Neuron (in vitro differentiated cells): ENCODE measurements around the gene CALML5.

Experiments used
- H2AFZ ChIP-seq: one replicate; pipeline ENCODE4 v1.6.1; 2013; ENCODE audit warnings: low read depth, mild to moderate bottlenecking, inconsistent platforms, low read length, moderate library complexity
- H3K27me3 ChIP-seq: one replicate; pipeline ENCODE4 v1.6.1; 2013; ENCODE audit warnings: low read length; ENCODE audit not compliant: insufficient read depth
- H3K36me3 ChIP-seq: one replicate; pipeline ENCODE4 v1.6.1; 2013; ENCODE audit warnings: low read length; ENCODE audit not compliant: insufficient read depth
- H3K4me1 ChIP-seq: one replicate; pipeline ENCODE4 v1.6.1; 2013; ENCODE audit warnings: low read length; ENCODE audit not compliant: insufficient read depth
- H3K4me3 ChIP-seq: 2 replicates; pipeline ENCODE4 v1.5.1; 2013; ENCODE audit warnings: mild to moderate bottlenecking, low read length, moderate library complexity
- H3K9me3 ChIP-seq: one replicate; pipeline ENCODE4 v1.6.1; 2013; ENCODE audit warnings: low read length

Gene CALML5

DNA sequence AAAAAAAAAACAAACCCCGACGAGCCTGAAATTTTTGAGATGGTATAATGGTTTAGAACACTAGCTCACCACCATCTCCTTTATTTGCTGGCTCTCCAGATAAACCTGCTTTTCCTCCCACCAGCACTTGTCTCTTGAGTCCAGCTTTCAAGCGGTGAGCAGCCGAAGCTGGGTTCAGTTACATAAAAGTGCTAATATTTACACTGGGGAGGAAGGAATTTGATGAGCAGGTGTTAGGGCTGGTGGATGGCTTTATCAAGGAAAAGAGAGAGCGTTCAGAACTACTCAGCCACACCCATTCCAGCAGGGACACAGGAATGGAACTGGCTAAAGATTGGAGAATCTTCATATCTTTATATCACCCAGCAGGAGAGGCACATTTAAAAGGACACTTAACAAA is 18.8 kb upstream of the CALML5 start:
- H3K4me1 ChIP-seq, result peaks cover 5% of the 10 kb centered on the region
- no peaks in the 10 kb centered on the region for H3K36me3 ChIP-seq
- H3K4me3 ChIP-seq, result no peak overlapping the region
- no peaks in the 10 kb centered on the region for H3K27me3 ChIP-seq
- peaks cover 3% of the 10 kb centered on the region for H3K9me3 ChIP-seq
- no peak overlapping the region for H2AFZ ChIP-seq

DNA sequence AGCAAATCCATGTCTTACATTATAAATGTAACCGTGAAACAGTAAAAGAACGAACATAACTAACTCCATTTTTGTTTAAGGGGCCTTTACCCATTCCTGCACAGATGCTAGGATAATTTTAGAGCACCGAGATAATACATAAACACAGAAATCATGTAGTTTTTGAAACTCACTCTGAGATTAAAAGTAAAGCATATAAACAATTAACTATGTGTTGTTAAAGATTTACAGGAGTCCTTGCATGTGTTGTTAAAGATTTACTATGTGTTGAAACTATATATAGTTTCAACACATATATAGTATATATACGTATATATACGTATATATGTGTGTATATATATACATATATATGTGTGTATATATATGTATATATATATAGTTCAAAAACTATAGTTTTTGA is 18.2 kb upstream of the CALML5 start:
- H3K9me3 ChIP-seq, result peaks cover 3% of the 10 kb centered on the region
- no peak overlapping the region for H2AFZ ChIP-seq
- H3K27me3 ChIP-seq, result no peaks in the 10 kb centered on the region
- no peak overlapping the region for H3K4me3 ChIP-seq
- H3K4me1 ChIP-seq, result peaks cover 11% of the 10 kb centered on the region
- no peaks in the 10 kb centered on the region for H3K36me3 ChIP-seq

DNA sequence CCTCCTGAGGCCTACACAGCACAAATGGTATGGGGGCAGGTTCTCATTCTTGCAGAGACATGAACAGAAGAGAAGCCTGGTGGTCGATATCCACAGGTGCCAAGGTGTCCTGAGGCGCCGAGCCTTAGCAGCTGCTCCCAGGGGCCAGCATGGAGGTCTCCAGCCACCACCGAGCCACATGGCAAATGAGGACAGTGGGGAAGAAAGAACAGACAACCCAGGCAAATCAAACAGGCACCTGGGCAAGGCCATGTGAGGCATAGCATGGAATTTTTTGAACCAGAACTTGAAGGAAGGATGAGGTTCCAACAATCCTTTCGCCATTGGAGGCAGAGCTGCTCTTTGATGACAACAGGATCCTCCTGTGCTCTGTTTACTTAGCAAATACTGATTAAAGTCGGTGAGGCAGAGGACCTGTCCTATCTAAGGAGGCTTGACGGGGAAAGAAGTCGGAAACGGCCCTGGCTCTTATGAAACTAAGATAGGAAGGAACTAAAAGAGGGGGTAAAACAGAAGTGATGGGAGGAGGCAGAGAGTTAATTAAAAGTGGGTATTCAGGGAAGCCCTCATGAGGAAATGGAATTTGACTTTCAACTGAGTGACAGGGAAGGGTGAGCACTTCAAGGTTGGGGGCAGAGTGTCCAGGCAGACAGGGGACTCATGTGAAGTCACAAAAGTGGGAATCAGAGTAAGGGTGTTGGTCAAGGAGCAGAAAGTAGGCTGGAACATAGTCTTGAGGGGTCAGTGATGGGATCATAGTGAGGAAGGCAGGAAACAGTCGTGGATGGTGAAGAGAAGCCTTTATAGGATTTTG is 16.8 kb upstream of the CALML5 start:
- Histone ChIP-seq H3K4me1 (peaks cover 15% of the 10 kb centered on the region), H3K9me3 (peaks cover 3% of the 10 kb centered on the region), H3K36me3 (no peaks in the 10 kb centered on the region), H3K4me3 (no peak overlapping the region), H2AFZ (no peak overlapping the region), H3K27me3 (no peaks in the 10 kb centered on the region)

DNA sequence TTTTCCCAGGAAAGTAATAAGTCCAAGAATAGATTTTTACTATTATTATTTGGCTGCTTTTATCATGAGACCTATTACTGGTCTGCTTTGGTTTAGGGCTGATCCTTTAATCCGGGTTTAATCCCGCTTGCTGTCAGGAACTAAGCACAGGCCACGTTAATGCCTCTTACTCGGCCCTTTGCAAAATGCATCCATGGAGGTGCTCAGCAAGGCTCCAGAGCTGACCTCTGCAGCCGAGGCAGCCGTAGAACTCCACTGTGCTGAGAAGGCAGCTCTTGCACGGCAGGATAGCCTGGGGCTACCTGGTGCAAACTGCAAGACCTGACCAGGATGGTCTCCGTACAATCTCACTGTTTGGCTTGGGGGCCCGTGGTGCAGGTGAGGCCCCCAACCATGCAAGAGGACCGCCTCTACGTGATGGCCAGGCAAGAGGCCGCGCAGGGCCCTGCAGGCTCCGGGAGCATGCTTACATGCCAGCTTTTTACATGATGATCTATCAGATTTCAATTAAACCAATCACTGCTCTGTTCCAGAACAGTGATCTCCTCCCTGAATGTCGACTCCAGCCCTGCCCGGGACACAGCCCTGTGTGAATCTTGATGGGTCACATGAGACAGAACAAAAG is 15.0 kb upstream of the CALML5 start:
- Histone ChIP-seq H3K36me3 (no peaks in the 10 kb centered on the region), H2AFZ (no peak overlapping the region), H3K9me3 (peaks cover under 1% of the 10 kb centered on the region), H3K4me1 (peaks cover 15% of the 10 kb centered on the region), H3K4me3 (no peak overlapping the region), H3K27me3 (no peaks in the 10 kb centered on the region)

DNA sequence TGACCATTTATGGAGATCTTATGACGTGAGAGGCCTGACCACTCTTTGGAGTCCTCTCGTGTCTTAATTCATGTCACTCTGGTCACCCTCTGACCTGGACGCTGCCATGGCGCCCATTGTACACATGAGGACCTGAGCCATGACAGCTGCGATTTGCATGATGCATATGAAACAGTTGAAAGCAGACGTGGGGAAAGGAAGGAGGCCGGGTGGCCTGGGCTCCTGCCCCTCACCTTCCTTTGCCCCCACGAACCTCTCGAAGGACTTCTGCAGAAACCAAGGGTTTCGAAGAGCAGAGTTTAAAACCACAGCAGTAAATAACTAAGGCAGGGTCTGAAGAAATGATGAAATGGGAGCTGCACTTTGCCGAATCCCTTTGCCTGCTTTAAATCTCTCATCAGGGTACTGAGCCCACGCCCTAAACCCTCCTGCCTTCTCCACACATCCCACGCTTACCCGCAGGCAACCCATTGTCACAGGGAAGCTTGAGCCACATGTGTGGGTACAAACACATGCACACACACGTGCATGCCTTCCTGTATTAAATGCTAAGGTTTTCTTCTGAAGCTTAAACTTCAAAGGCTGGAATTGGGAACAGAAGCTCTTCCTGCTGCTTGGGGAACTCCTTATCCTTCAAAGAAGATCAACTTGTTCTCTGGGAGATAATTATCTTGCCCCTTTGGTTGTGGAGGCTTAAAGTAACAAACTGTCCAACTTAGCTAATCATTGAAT is 13.7 kb upstream of the CALML5 start:
- H3K27me3 ChIP-seq, result no peaks in the 10 kb centered on the region
- H3K4me1 ChIP-seq, result peaks cover 15% of the 10 kb centered on the region
- no peaks in the 10 kb centered on the region for H3K36me3 ChIP-seq
- no peaks in the 10 kb centered on the region for H3K9me3 ChIP-seq
- H3K4me3 ChIP-seq, result no peak overlapping the region
- H2AFZ ChIP-seq, result no peak overlapping the region

DNA sequence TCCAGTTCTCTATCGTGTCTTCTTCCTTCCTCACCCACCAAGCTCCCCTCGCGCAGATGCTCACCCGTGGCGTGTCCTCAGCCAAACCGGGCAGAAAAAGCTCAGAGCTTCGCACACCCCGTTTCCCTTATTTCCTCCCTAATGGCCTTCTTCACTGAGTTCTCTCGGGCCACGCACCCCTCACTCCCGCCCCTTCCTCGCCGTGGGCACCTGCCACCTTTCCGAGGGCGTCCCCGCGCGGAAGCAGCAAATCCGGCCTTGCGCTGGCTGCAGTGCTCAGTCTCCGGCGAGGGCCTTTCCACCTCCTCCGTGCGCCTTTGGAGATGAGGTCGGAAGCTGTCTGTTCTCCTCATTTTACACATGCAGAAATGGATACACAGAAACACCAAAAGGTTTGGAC is 13.0 kb upstream of the CALML5 start:
- Histone ChIP-seq H3K9me3 (no peaks in the 10 kb centered on the region), H3K27me3 (peaks cover 4% of the 10 kb centered on the region), H2AFZ (no peak overlapping the region), H3K4me1 (peaks cover 15% of the 10 kb centered on the region), H3K36me3 (no peaks in the 10 kb centered on the region), H3K4me3 (no peak overlapping the region)

DNA sequence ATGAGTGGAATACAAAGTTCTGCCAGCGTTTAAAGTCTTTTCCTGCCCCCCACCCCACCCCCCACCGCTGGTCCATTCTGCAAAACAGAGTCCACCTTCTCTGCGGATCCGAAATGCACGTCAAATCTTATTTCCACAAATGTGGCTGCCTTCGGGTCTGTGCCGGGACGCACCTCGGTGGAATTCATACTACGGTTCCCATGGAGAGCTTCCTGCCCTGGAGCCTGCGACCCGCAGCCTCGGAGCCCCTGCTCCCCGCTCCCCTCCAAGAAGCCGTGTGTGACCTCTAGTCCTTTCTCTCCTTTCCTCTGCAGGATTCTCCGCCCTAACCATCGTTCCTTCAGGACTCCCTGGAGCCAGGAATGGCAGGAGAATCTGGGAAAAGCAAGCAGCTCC is 12.5 kb upstream of the CALML5 start:
- H3K9me3 ChIP-seq, result no peaks in the 10 kb centered on the region
- peaks cover 15% of the 10 kb centered on the region for H3K4me1 ChIP-seq
- H3K4me3 ChIP-seq, result no peak overlapping the region
- H3K36me3 ChIP-seq, result no peaks in the 10 kb centered on the region
- H3K27me3 ChIP-seq, result peaks cover 6% of the 10 kb centered on the region
- H2AFZ ChIP-seq, result no peak overlapping the region

DNA sequence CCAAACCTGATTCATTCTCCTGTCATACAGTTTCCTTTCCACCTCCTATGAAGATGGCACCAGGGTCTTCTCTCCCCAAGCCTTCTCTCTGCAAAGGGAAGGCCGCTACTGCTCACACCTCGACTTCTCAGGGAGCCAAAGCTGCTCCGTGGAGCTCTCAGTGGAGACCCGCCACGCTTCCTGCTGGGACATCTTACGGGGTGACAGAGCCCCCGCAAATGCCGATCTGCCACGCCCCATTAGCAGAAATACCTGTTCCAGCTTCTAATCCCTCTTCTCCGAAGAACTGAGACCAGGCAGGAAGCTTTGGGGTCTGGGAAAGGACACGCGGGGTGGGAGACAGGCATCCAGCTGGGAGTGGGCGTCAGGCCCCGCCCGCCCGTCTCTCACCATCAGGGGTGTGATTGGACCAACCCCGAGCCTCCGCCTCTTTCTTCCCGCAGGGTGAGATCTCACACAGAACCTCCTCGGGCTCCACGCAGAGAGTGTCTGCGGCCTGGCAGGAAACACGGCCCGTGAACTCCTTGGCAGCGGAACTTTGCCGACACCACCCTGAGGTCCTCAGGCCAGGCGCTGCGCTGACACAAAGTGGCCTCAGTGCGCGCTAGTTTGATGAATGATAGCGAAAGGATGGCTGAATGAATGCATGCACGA is 12.0 kb upstream of the CALML5 start:
- Histone ChIP-seq H3K27me3 (peaks cover 11% of the 10 kb centered on the region), H3K36me3 (no peaks in the 10 kb centered on the region), H3K4me1 (peaks cover 15% of the 10 kb centered on the region), H3K4me3 (no peak overlapping the region), H3K9me3 (no peaks in the 10 kb centered on the region), H2AFZ (no peak overlapping the region)

DNA sequence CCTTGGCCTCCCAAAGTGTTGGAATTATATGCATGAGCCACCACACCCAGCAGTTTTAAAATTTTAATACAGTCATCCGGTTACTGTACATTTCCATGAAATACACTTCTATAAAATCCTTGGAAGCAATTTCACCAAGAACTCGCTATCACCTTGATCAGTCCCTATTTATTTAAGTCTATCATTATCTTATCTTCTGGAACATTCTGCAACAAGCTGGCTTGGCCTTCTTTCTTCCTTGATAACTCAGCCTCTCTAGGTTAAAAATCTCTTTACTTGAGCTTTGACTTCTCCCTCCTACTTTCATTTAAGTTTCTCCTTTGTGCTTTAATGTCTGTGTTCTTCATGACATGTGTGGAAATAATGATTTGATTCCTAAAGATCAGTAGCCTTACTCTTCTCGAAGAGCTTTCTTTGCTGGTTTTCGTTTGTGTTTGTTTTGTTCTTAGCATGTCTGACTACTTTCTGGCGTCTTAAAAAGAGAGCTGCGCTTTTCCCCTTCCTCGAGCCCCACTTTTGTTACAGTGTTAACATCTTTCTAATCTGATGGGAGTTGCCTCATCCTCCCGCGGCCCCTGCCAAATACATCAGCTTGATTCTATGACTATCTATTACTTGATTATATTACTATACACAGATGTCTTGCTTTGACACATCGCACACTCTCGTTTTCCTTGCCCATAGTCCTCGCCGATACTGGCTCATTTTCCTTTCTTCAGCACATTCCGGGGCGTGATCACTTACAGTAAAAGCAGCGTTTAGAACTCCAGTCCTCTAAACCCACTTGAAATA is 11.1 kb upstream of the CALML5 start:
- Histone ChIP-seq H3K27me3 (peaks cover 11% of the 10 kb centered on the region), H3K4me1 (peaks cover 15% of the 10 kb centered on the region), H2AFZ (no peak overlapping the region), H3K4me3 (no peak overlapping the region), H3K36me3 (no peaks in the 10 kb centered on the region), H3K9me3 (no peaks in the 10 kb centered on the region)

DNA sequence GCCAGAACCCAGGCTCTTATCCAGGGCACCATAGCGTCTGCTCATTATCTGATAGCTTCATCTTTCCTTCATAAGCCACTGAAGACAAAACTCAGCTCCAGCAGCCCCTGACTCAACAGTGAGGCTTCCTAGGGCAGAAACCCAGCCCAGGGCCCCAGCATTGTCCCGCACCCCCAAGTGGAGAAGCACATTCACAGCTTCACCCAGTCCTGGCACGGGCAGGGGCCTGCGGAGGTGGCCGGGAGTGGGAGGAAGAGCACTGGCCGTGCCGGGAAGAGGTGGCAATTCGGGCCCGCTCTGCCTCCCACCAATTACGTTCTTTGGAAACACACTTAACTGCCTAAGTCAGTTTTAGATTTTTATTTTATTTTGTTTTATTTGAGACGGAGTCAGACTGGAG is 10.3 kb upstream of the CALML5 start:
- Histone ChIP-seq H3K27me3 (peaks cover 11% of the 10 kb centered on the region), H3K4me3 (no peak overlapping the region), H3K36me3 (no peaks in the 10 kb centered on the region), H2AFZ (no peak overlapping the region), H3K9me3 (no peaks in the 10 kb centered on the region), H3K4me1 (peaks cover 15% of the 10 kb centered on the region)

DNA sequence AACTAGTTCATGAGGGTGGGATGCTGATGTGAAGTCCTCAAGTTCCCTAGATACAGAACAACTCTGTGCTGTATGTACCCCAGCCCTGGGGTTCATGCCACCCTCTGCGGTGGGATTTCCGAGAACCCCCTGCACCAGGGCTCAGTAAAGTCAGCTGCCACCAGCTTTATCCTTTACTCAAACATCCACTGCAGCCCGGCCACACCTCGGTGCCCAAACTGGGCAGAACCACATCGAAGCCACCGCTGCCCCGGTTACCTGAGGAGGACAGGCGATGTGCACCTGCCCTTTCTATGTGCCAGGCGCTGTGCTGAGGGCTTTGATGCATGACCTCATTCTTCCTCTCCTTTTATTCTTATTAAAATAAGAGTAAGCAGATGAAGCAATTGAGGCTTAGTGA is 9.9 kb upstream of the CALML5 start:
- H2AFZ ChIP-seq, result no peak overlapping the region
- no peaks in the 10 kb centered on the region for H3K36me3 ChIP-seq
- H3K4me1 ChIP-seq, result peaks cover 15% of the 10 kb centered on the region
- H3K27me3 ChIP-seq, result peaks cover 11% of the 10 kb centered on the region
- H3K4me3 ChIP-seq, result no peak overlapping the region
- H3K9me3 ChIP-seq, result no peaks in the 10 kb centered on the region

DNA sequence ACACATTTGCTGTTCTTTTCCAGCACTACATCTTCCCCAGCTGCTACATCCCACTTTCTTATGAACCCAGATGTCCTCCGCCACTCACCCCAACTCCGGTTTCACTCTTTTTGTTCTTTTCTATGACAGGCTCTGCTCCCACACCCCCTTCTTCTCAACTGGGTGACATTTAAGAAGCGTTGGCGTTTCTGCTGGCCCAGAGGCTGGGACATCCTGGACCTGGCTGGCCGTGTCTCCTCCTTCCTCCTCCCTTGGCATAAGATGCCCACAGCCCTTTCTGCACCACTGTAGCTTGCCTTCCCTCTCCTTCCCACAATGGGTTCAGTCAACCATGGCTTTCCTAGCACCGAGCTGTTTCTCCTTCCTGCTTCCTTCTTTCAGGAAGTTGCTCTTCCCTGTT is 9.4 kb upstream of the CALML5 start:
- Histone ChIP-seq H3K27me3 (peaks cover 11% of the 10 kb centered on the region), H2AFZ (no peak overlapping the region), H3K9me3 (no peaks in the 10 kb centered on the region), H3K36me3 (no peaks in the 10 kb centered on the region), H3K4me1 (peaks cover 15% of the 10 kb centered on the region), H3K4me3 (no peak overlapping the region)
